H1 (cell line): ENCODE measurements around the gene EXT2. TPM values are rescaled to one million over a fixed set of nuclear protein-coding genes. Genes with fewer than 3 reads are reported as not detected.

ENCODE experiments used
- ASH2L ChIP-seq: fragments of 200-600, 300-600 bp; sonication (generic); IDR thresholded peaks from one replicate; pipeline ENCODE4 v1.7.1; 2017; ENCODE audit warnings: low read length
- BCL11A ChIP-seq, 2 experiments: IDR thresholded peaks; one replicate each; pipeline ENCODE4 v1.6.1; 2011; ENCODE audit warnings: low read depth in 2 of 2, low read length in 2 of 2, mild to moderate bottlenecking in 2 of 2
- CHD7 ChIP-seq: fragments of 300-600 bp; sonication (generic); IDR thresholded peaks from 2 replicates; pipeline ENCODE4 v1.7.1; 2012; ENCODE audit warnings: low read length, moderate library complexity, mild to moderate bottlenecking, inconsistent platforms; ENCODE audit not compliant: insufficient replicate concordance
- EGR1 ChIP-seq: IDR thresholded peaks from 2 replicates; pipeline ENCODE4 v1.6.1; 2011; ENCODE audit warnings: low read depth, low read length, borderline replicate concordance
- JUN ChIP-seq: IDR thresholded peaks from 2 replicates; pipeline ENCODE4 v1.6.1; 2011; ENCODE audit warnings: low read depth, mild to moderate bottlenecking, improper control_type of control experiment, low read length
- JUND ChIP-seq: IDR thresholded peaks from 2 replicates; pipeline ENCODE4 v1.6.1; 2011; ENCODE audit warnings: mild to moderate bottlenecking, improper control_type of control experiment, low read length
- KDM4A ChIP-seq: IDR thresholded peaks from one replicate; pipeline ENCODE4 v1.7.1; 2012; ENCODE audit warnings: low read depth, mild to moderate bottlenecking, moderate library complexity, low read length, inconsistent platforms; ENCODE audit not compliant: severe bottlenecking
- KDM5A ChIP-seq: fragments of 200-600 bp; IDR thresholded peaks from 2 replicates; pipeline ENCODE4 v1.7.1; 2012; ENCODE audit warnings: mild to moderate bottlenecking, low read length, inconsistent platforms, mixed read lengths
- RBBP5 ChIP-seq: IDR thresholded peaks from 2 replicates; pipeline ENCODE4 v1.7.1; 2012; ENCODE audit warnings: low read depth, mild to moderate bottlenecking, inconsistent platforms, low read length, moderate library complexity, borderline replicate concordance
- SIN3A ChIP-seq, 2 experiments: IDR thresholded peaks in 1 of 2; conservative IDR thresholded peaks in 1 of 2; 2 replicates each; pipeline ENCODE4 v1.6.1; 2011 to 2012; ENCODE audit warnings: low read length in 2 of 2, improper control_type of control experiment in 1 of 2, low read depth in 1 of 2, mild to moderate bottlenecking in 1 of 2
- polyA plus RNA-seq, 7 experiments: library from polyadenylated mRNA; depleted of rRNA in 3 of 7; stranded (reverse) in 5 of 7; unstranded in 2 of 7; fragments of >200 nt in 5 of 7; fragments of 200-250 nt in 2 of 7; gene quantifications; 1 replicate in 5 of 7; 2 replicates in 1 of 7; 4 replicates in 1 of 7; pipeline versions ENCODE4 v1.2.1 to v1.2.3, GENCODE V29; 2011 to 2013; ENCODE audit warnings: missing spikeins in 2 of 7, mixed read lengths in 2 of 7
- total RNA-seq: library from RNA; stranded (reverse); fragmentation: NEBNext Ultra II Directional; extraction: Animal tissue kit (Norgen Biotek cat#: 25700); gene quantifications from 2 replicates; pipeline ENCODE4 v1.2.1, GENCODE V29; 2021

Gene EXT2
- total and polyA plus RNA-seq, 2 of the 8 experiments (the other 6 are each of a cell fraction or from before 2014, with no cell fraction given) = 29.8 to 42.8 TPM

GRCh38 chr11:44145011-44145775 lies 49.7 kb downstream of the EXT2 start (continued):
- TF ChIP-seq CHD7 (no peak), KDM5A (no peak), JUN (no peak), ASH2L (no peak), EGR1 (no peak), SIN3A (conservative IDR thresholded peaks at IDR 0.05 in 1 of 2, IDR thresholded peaks at IDR 0.05 in 1 of 2; ENCODE audit: low read depth in 1 of 2, low read length in 2 of 2) (no peak), JUND (no peak), KDM4A (no peak), RBBP5 (no peak), BCL11A (IDR thresholded peaks at IDR 0.05; ENCODE audit: low read depth in 2 of 2, low read length in 2 of 2) (no peak)
